HG03064 (cell line): ENCODE results near the gene MPDZ.

ENCODE experiments used
- ATAC-seq: cut with Tn5 transposase; IDR thresholded peaks from one replicate; pipeline ENCODE4 v1.9.1; 2021; ENCODE audit warnings: low read depth; ENCODE audit not compliant: unreplicated experiment

The MPDZ gene

GRCh38 chr9:13186091-13186490, 93.4 kb downstream of the MPDZ start:
- ATAC-seq = no peak

DNA sequence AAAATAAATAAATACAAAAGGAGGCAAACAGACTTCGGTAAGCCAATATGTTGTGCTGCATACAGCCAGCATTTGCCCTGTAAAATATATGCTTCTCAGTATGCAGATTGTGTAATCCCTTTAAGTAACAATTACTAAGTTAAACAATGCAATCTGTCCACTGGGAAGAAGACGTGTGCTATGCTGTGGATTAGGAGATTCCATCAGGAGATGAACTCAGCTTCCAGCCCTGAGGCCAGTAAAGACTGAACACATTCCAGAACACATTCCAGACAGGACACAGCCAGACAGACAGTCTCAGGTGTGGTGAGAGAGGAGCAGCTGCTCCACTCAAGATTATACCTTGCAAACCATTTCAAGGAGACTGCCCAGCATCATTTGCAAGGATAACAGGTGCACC, 97.8 kb downstream of the MPDZ start:
- no peak for ATAC-seq

GRCh38 chr9:13179257-13179656, 100.2 kb downstream of the MPDZ start:
- ATAC-seq = no peak

GRCh38 chr9:13175732-13176131, 103.8 kb downstream of the MPDZ start:
- no peak for ATAC-seq

DNA sequence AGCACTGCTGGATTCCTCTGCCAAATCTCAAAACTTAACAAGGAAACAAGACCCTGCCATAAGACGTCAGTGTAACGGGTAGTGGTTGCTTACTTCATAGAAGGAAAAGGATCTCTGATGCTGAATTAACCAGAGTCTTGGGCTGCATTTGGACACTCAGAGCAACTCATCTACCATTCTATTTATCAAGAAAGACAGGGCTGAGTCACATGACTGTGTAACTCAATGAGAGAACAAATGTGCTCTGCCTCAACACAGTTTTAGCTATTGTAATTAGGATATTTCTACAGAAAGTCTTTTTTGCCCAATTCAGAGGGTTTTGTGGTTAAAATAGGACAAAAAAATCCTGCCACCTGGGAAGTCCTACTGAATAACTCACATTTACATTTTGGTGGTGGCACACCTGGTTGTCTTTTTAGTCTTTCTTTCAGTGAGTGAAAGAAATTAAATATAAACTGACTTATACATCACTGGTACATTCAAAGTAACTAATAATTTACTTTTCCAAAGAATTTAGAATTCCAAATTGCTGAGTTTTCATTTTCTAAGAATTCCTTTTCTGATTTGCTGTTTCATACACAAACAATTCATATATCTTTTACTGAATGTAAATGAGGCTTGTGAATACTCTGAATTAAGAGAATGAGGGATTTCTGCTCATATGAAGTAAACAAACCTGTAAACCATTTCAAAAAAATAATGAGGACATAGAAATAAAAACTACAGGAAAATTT, 104.4 kb downstream of the MPDZ start:
- no peak for ATAC-seq

GRCh38 chr9:13173553-13173952, 105.9 kb downstream of the MPDZ start:
- ATAC-seq = no peak

DNA sequence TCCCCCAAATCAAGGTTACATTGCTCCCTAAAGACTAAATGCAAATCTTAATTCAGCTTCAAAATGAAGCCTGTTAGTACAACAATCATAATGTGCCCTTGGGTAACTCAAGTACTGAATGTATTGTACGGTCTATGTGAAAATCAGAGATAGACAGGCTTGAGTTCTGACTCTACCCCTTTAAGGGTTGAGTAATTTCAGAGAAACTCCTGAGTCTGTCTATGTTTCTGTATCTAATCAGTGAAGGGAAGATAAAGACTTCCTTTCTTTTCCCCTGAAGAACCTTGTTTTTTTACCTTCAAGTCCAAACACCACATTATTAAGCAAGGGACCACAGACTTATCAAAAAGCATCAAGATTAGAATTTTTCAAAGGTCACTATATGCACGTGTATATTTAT, 108.2 kb downstream of the MPDZ start:
- no peak for ATAC-seq

- ATAC-seq = no peak
Observed at GRCh38 chr9:13166996-13167395, 112.5 kb downstream of the MPDZ start.

DNA sequence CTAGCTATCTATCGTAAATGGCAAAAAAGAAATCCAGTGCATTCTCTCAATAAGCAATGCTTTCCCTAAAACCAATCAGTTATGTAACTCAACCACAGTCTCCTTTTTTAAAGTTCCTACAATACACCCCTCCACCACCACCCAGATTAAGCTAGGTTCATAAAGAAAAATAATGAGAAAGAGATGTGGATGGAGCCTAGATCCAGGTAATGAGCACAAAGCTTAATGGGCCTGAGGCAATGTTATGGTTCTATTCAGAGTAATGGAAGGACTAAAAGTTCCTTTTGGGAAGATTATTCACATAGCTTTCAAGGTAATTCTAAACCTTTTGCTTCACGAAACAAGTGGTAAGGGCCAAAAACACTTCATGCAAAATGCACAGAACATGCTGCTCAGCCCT, 113.5 kb downstream of the MPDZ start:
- no peak for ATAC-seq

DNA sequence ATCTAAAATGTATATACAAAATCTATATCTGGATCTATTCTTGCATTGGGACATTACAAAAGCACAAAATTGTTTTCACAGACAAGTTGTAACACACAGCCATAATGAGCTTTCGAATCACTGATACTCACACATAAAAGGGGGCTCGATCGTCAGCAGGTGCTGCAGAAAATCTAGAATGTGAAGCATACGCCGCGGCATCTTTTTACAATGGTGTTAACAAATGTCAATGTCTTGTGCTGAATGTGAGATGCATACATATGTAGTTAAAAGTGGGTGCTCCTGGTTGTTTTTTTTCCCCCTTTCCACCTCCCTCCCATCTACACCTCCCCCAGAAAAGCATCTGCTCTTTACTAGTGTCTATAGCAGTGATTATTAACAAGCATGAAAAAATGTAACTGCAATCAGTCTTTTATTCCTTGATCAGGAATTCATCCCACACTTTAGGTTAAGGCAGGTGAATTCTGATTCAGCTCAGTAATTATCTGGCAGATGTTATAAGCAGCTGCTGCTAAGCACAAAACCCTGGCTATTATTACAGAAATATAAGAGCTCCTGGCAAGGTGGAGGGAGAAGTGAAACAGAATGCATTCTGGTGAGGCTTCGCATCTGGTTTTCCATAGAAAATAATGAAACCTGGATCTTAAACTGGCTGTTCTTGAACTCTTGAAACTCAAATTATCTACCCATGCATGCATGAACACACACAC, 114.1 kb downstream of the MPDZ start:
- no peak for ATAC-seq

- ATAC-seq = no peak
Observed at GRCh38 chr9:13163946-13164345, 115.5 kb downstream of the MPDZ start.

GRCh38 chr9:13163287-13163686, 116.2 kb downstream of the MPDZ start:
- no peak for ATAC-seq

DNA sequence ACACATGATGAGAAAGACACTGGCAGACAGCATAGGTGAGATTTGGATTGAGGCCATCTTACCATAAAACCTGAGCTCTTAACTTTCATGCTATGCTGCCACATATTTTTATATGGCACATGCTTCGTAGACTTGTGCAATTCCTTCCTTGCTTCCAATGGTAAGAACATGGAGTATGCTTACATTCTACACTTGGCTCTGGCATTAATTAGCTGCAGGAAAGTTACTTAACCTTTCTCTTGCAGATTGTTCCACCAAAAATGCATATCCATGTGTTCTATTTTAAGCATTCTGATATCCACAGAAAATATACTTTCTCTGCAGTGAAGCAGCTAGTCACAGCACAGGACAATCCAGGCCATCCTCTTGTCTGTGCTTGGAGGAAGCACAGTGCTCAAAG, 119.4 kb downstream of the MPDZ start:
- no peak for ATAC-seq

- ATAC-seq = no peak
Observed at GRCh38 chr9:13158986-13159385, 120.5 kb downstream of the MPDZ start.

DNA sequence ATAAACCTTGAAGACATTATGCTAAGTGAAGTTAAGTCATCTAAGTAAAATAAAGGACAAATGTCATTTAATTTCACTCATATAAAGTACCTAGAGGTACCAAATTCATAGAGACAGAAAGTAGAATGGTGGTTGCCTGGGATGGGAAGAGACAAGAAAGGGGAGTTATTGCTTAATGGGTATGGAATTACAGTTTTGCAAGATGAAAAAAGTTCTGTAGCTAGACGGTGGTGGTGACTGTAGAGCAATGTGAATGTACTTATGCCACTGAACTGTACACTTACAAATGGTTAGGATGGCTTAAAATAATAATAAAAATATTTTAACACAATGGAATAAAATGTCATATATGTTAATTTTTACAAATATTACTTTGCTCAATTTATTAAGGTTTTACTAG, 128.0 kb downstream of the MPDZ start:
- no peak for ATAC-seq

DNA sequence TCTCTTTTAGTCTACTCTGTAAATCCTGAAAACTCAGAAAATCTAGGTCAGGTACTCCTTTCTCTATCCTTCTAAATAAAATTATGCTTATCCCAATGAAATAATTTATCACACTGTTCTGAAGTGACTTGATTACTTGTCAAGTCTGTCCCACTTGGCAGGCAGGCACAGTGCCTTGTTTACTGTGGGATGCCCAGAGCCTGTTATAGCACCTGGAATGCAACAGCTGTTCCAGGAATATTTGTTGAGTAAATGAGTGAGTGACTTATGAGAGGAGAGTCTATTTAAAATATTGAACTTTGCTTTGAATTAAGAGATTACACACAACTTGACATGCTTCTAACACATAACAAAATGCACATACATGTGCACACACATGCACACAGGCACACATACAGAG, 130.0 kb downstream of the MPDZ start:
- no peak for ATAC-seq

GRCh38 chr9:13146840-13147239, 132.7 kb downstream of the MPDZ start:
- no peak for ATAC-seq

- ATAC-seq = no peak
Observed at GRCh38 chr9:13145340-13145739, 134.2 kb downstream of the MPDZ start.

DNA sequence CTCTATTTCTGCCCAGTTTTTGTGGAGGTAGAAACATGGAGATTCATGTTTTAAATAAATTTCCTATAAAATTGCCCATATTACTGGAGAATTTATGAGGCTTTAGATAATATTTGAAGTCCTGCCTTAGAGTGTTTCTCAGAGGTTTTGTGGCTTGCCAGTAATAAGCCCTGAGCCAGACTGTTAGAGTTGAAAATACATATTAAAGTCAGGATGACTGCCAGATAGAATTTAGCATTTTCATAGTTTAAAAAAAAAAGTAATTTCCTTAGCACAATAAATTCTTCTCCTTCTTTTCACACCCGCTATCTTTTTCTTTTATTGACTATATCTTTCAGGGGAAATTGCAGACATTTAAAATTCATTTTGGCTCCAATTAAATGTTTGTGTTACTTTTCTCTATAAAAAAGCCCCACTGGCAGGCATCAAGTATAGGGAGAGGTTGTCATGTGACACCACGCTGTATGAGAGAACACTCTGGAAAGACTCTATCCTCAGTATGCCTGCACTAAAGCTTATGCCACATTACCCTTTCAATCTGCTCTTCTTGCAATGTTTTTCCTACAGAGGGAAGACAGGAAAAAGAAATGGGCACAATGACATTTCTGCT, 135.2 kb downstream of the MPDZ start:
- no peak for ATAC-seq

DNA sequence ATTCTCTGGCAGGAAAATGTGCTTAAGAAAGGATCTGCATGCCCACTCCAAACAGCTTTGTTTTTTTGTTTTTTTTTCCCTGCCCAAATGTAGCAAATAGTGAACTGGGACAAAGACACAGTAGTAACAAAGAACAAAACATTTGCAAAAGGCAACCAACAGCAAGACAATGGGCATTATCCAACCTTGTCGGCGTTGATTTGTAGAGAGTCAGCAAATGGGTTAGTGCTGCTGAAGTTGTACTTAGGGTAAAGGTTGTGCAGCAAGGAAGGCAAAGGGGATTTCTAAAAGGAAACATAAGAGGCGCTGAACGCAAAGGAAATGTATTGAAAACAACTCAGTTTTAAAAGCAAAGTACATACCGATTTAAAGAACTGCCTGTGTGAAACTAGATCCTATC, 136.2 kb downstream of the MPDZ start:
- no peak for ATAC-seq

DNA sequence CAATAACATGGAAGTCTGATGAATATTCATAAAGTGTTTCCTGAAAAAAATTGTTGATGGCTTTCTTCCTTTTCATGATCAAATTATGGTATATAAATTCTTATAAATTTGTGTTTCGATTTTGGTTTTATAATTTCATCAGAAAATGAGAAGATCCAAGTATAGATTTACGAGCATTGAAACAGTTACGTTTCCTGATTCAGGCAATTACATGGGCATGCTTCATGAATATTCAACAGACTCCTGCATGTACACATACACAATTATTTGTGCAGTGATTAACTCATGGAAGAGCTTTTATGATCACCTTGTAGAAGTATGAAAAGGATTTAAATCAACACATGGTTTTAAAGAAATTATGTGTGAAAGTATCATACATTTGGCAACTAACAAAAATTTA, 136.7 kb downstream of the MPDZ start:
- no peak for ATAC-seq

DNA sequence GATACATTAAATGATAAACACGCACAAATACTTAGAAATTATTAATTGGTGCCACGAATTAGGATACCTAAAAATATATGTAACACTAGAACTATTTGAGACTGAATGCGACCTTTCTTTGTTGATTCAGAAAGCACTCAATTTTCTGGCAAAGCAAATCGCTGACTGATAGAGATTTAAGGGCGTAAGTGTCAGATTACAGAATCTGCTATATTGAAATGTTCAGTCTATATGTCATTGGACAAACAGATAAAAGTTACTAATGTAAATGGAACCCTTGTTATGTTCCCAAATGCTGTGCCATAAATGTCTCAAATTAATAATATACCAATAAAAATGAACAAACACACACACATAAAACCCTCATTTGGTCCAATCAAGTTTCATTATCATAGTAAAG, 137.9 kb downstream of the MPDZ start:
- no peak for ATAC-seq
